Activated CD8-positive, alpha-beta memory T cell treated with anti-CD3 and anti-CD28 coated beads, Interleukin-2, amount 50 U/mL, for 4 hours (primary cell): ENCODE results near the gene HADHB.
A peak's percentile ranks its signal among the peaks of the same experiment; 100 is the strongest.
"Not testable (repeated sequence)": the region's sequence is repeated elsewhere in the genome, so short reads cannot be mapped to it uniquely, and the experiment has no call there.

Source experiments
- DNase-seq: peaks from one replicate; pipeline ENCODE4 v3.0.0-alpha.2; 2020

The HADHB gene

DNA sequence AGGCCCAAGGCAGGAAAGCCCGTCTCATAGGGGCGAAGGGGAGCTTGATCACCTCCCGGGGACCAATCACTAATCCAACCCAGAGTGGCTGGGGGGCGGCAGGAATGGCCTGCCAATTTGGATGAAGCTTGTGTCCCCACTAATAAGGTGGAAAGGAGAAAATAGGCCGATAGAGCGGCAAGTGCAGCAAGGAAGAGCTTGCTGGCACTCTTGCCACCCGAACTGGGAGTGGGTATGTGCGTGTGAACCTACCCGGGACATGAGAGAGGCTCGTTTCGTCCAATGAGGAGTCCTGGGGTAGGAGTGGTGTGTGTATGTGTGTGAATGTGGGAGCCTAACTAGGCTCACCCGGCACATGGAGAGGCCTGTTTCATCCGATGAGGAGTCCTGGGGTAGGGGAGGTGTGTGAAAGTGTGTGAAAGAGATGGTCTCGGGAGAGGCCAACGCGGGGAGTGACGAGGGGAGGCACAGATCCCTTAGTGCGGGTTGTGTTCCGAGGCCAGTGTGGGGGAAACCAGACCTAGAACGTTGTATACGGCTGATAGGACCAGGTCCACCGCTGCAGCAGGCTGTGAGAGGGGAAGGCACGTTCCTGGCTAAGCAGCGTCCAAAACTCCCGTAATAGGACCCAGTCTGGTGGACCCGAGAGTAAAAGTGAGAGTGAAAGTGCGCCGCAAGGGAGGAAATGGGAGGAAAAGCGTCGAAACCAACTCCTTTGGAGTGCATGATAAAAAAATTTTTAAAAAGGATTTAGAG, 54.1 kb downstream of the HADHB start:
- DNase-seq = peak; percentile 25

DNA sequence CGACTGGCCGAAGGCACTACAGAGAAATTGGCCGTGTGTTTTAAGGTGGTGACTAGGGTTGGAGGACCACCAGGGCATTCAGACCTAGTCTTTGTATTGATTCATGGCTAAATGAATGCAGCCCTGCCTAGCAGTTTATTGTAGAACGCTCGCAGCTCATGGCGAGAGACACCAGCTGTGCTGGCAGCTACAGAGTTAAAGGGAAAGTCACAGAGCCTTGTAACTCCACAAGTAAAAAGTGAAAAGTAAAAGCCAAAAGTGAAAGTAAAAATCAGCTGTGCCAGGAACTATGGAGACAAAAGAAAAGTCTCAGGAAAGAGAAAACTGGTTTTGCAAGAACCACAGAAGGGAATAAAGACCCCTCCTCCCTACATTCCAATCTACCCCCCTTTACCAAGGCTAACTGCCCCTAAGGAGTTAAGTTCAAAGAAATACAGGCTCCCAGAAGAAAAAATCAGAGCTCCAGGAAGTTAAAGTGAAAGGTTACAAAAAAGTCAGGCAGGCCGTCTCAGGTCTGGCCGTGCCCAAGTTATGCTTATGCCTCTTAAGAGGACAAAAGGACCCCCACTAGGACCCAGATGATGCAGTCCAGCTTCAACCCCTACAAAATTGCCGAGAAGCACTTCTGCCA, 54.8 kb downstream of the HADHB start:
- no peak for DNase-seq

DNA sequence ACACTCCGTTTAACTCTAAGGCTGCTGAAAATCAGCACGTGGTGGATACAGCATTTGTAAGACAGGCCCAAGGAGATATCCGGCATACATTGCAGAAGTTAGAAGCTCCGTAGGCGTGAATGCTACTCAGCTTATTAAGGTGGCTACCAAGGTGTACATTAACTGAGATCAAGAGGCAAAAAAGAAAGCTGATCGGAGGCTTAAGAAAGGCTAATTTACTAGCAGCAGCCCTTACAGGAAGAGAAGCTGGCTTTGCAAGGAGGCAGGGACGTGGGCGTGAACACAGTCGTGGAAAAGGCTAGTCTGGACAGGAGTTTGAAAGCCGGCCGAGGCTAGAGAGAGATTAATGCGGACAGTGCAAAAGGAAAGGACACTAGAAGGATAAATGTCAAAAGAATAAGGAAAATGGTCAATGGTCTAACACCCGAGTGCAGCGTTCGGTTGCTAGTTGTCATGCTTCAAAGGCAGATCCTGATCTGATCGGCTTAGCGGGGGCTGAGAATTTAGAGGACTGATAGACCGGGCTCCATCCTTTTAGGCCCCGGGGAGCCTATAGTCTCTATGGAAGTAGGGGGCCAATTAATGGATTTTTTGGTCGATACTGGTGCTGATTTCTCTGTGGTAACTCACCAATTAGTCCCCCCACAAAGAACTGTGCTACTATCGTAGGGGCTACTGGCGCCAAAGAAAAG, 55.6 kb downstream of the HADHB start:
- no peak for DNase-seq

DNA sequence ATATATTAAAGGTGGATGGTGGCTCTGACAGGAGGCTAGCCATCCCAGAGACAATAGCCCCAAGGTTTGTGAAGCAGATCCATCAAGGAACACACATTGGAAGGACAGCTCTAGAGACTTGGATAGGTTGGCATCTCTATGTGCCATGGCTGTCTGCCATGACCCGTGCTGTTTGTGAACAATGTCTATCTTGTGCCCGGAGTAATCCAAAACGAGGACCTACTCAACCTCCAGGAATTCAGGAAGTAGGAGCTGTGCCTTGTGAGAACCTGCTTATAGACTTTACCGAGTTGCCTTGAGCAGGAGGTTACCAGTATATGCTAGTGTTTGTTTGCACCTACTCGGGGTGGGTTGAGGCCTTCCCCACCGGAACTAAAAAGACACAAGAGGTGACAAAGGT, 58.1 kb downstream of the HADHB start:
- no peak for DNase-seq

DNA sequence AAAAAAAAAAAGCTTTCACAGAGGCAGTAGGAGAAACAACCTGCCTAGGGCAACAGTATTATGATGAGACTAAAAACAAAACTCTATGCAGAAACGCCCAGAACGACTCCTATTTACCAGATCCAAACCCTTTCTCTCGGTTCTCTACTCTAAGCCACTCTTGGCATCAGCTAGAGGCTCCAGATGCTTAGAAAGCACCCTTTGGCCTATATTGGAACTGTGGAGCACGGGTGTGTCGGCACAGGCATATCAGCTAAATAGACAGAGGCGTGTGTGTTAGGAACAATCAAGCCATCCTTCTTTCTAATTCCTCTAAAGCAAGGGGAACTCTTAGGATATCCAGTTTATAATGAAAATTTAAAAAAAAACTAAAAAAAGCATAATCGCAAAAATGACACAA, 60.4 kb downstream of the HADHB start:
- DNase-seq = not testable (repeated sequence)

DNA sequence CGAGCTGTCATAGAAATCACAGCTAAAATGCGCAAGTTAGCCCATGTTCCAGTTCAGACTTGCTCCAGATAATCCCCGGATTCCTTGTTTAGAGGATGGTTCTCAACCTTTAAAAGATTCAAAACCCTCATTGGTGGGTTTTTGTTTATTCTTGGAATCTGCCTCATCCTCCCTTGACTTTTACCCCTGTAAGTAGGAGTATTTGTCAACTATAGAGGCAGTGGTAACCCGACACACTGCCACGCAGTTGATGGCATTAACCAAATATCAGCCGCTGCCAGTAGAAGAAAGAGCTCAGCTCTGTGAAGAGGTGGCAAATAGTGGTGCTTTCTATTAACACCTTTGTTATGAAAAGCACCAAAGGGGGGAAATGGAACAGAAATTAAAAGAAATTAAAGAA, 60.8 kb downstream of the HADHB start:
- no peak for DNase-seq

DNA sequence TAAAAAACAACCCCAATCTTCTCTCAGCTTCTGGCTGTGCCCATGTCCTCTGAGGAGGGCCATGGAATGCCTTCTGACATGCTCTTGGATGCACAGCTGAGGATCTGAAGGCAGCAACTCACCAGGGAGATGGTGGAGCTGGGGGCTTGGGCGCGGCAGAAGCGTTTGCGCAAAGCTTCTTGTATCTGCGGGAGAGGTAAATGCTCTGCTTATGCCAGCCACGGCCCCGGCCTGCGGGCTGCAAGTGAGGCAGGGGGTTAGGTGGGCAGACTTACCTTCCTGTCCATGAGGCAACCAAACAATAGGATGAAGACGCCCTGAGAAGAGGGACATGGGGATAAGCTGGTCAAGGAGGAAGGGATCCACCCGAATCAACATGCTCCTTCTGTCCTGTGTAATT, 65.2 kb downstream of the HADHB start:
- no peak for DNase-seq

DNA sequence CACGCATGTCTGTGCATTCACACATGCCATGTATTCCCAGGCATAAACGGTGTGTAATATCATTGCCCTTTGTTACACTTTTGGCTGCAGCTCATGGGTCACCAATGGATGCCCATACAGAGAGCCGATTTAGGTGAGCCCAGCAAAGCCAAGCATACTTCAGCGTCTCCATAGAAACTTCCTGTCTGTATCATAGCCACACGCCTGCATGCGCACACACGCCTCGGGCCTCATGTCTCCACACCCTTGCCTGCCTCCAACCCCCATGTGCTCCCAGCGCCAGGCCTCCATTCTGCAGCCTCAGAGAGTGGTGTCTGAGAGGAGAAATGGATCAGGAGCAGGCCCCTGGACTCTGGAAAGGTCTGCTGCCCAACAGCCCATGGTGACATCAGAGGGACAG, 67.7 kb downstream of the HADHB start:
- DNase-seq = no peak

DNA sequence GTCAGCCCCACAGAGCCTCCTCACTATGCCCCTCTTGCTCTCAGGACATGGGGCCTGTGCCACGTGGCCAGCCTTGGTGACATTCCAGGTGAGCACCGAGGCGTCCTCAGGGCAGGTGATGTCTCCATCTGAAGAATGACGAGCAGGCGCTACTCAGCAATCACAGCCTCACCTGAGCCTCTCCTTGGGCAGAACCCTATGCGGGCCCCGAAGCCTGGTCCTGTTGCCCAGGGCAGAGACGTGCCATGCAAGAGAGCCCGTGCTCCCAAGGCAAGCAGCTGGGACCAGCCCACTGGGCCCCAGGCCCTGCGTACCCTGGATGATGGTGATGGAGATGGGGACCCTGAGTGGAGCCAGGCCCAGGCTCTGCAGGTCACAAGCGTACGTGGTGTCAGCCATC, 68.7 kb downstream of the HADHB start:
- DNase-seq = no peak

DNA sequence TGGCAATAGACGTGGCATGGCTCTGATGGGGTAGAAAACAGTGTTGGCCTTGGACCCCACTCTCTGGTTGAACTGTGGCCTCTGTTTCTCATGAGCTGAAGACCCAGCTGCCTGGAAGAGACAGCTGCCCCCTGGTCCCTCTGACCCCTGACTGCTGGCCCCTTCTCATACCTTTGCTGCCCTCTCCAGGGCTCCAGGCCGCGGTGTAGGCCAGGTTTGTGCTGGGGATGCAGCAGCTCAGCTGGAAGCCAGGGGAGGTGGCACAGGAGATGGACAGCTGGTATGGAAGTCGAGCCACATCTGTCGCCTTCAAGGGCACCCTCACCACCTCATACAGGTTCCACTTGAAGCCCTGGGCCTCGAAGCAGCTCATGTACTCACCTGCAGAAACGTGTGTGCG, 69.5 kb downstream of the HADHB start:
- DNase-seq = no peak

DNA sequence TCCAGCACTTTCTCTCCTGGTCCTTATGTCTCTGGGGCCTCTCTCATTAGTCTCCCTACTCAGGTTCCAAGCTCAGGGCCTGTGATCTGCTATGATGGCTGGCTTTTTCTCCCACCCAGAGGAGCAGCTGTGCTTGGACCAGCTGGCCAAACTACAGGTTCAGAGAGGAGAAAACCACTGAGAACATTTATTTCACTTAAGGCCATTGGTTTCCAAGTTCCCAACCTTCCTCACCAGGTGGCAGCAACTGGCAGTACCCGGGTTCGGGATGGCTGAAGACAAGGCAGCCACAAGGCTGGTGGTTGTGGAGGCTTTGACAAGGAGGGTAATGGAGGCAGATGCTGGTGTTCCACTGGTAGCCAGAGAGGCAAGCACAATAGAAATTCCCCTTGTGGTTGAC, 71.3 kb downstream of the HADHB start:
- no peak for DNase-seq

DNA sequence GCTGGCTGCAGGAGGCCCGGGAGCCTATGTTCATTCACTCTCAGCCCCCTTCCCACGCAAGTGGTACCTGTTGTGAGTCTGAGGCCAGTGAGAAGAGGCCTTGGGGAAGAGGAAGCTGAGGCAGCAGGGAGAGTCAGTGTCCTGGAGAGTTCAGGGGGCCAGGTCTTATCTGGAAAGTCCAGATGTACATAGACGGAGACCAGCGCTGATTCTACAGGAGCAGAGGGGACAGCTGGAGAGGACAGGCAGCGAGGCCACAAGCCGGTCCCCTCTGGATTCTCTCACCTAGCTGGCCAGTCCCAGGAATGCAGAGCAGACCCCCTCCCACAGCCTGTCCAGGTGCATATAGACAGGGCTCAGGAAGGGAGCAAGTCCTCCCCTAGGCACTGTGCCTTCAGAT, 72.1 kb downstream of the HADHB start:
- no peak for DNase-seq

DNA sequence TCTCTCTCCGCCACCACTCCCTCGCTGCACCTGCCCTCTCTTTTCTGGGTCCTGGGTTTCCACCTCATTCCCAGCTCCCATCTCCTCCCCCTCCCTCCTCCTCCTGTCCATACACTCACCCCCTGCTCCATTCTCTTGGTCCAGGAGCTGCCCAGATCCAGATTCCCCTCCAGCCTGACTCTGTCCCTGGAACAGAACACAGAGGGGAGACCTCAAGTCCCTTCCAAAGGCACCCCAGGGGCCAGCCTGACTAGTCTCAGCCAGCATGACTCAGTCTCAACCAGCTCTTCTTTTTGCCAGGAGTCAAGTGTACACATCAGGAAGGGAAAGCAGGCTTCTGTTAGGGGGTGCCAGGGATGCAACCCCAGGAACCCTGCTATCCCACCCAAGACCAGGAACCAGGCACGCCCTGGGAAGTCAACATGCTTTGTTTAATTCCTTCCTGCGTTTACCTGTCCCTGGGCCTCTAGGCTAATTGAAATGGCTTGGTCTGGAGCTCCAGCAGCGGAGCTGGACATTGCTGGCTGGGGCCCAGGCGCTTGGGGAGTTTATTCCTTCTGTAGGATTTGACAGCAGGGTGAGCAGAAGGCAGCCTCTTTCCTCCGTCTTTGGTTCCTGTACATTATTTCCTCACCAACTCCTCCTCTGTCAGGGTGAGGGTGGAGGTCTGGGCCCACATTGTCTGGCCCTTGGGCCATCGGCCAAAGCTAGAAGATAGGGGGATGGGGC, 72.8 kb downstream of the HADHB start:
- no peak for DNase-seq

DNA sequence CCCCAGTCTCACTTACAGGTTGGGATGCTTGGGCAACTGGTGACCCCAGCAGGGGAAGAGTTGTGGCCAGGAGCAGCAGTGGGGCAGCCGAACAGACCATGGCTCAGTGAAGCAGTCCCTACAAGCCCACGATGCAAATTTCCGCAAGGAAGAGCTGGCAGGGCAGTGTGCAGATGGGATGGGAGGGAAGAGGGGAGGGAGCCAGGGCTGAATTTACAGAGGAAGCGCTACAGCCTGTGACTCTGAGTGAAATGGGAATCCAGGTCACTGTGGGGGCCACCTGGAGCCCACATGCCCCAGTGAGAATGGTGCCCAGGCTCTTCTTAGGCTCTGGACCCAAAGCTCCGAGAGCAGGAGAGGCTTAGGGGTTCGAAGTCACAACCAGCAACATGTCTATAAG, 74.2 kb downstream of the HADHB start:
- no peak for DNase-seq

DNA sequence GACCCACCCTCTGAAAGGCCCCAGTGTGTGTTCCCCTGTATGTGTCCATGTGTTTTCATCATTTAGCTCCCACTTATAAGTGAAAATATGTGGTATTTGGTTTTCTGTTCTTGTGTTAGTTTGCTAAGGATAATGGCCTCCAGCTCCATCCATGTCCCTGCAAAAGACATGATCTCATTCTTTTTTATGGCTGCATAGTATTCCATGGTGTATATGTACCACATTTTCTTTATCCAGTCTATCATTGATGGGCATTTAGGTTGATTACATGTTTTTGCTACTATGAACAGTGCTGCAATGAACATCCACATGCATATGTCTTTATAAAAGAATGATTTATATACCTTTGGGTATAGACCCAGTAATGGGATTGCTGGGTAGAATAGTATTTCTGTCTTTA, 79.7 kb downstream of the HADHB start:
- not testable (repeated sequence) for DNase-seq

DNA sequence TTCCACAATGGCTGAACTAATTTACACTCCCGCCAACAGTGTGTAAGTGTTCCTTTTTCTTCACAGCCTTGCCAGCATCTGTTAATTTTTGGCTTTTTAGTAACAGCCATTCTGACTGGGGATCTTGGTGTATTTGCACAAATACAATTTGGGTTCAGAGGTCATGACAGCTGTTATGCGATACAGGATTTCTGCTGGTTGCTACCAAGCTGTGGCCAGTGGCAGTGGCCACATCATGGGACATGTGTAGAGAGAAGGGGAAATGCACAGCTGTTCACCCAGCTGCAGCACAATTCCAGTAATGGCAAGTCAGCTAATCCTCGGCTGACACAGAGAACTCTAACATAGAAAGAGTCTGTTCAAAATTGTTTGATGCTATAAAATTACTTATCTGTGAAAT, 80.2 kb downstream of the HADHB start:
- no peak for DNase-seq

DNA sequence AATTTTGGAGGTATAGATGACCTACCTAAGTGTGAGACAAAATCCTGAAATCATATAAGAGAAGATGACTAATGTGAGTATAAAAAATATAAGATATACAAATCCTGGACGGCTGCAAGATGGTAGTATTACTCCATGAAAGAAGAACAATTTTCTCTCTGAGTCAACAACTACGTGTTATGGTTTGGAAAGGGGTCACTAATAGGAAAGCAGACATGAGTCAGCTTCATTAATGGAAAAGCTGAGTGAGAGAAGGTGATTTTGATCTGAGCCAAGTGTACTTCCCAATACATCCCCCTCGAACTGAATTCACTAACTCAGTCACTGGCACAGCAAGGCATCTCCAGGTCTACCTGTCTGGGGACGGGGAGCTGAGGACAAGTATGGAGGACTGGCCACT, 81.1 kb downstream of the HADHB start:
- no peak for DNase-seq

DNA sequence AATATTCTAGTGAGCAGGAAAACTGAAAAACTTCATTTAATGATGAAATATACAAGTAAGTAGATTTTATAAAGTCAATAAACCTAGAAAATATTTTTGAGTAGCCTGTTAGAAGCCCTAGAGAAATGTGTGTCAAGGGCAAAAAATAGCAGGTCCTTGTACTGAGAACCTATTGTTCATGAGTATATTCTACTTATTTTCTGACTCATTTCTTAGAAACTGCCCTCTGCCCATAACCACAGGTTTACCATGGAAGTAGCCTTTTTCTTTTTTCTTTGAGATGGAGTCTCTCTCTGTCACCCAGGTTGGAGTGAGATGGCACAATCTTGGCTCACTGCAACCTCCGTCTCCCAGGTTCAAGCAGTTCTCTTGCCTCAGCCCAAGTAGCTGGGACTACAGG, 81.8 kb downstream of the HADHB start:
- no peak for DNase-seq

DNA sequence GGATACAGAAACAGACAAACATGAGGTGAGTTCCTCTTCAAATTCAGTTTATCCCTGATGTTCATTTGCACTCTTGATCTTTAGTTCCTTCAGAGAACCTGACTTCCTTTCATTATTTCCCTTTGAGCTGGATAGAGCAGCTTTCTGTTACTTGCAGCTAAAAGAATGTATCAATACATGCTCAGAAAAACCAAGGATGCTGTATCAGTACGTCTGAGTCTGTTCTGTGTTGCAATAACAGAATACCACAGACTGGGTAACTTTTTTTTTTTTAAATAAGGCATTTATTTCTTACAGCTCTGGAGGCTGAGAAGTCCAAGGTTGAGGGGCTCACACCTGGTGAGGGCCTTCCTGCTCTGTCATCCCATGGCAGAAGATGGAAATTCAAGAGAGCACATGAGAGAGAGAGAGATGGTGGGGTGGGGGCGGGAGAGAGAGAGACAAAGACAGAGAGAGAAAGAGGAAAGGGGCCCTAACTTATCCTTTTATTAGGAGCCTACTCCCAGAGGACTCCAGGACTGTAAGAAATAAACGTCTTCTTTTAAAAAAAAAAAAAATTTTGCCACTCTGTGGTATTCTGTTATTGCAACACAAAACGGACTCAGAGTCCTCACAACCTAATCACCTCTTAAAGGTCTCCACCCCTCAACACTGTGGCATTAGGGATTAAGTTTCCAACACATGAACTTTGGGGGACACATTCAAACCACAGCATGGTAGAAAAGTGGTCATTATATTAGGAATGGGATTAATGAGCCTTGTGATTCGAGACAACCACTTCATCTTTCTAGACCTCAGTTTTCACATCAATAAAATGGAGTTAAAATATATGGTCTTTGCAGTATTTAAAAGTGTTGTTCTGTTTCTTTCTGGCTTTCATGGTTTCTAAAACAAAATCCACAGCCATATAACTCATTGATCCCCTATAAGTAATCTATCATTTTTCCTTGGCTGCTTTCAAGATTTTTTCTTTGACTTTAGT, 82.8 kb downstream of the HADHB start:
- DNase-seq = no peak

DNA sequence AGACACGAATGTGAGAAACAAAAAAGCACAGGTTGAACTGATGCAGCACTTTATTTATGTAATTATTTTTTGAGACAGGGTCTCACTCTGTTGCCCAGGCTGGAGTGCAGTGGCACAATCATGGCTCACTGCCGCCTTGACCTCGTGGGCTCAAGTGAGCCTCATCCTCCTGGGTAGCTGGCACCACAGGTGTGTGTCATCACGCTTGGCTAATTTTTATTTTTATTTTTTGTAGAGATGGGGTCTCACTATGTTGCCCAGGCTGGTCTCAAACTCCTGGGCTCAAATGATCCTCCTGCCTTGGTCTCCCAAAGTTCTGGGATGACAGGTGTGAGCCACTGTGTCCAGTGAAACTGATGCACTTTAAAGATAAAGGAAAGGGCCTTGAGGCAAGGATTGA, 84.3 kb downstream of the HADHB start:
- not testable (repeated sequence) for DNase-seq

DNA sequence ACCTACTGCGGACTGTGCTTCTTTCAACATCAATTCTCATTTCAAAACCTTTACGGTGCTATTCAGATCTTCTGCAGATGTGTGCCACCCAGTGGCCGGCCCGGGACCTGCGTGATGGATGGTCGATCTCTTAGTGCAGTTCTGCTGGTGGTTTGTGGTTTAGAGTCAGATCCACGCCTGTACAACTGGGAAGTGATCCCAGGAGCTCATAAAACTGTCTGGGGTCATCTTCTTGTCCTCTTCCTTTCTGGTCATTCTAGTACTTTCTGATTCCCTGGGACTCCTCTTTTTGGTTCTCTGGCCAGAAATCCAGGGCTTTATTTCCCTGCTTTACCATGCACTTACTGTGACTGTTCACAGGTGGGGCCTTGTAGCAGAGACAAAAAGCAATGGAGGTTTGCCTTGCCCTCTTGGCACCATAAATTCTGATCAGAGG, 85.4 kb downstream of the HADHB start:
- peak; percentile 85 for DNase-seq

DNA sequence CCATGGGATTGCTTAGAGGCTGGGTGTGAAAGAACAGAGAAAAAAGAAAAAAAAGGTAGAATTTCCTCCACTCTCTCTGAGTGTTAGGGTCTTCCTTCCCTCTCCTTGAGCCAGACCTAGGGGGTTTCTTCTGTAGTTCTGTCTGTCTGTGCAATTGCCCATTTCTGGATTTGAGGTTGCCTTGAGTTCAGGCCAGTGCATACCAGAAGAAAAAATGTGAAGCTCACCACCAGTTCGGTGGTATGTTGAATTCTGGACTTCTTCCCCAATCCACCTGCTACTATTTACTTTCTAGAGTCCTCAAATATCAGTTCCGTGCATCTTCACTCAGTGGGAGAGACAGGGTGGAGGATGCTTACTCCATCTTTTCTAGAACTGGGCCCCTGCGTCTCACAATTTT, 85.9 kb downstream of the HADHB start:
- no peak for DNase-seq
